A673 (cell line): Measurements from ENCODE around the gene LRRC4B. TPM values are rescaled to one million over a fixed set of nuclear protein-coding genes. Genes with fewer than 3 reads are reported as not detected.

Source experiments
- BruUV-seq: library from RNA; stranded (reverse); fragments of 400-500 nt; replicated peaks from 2 replicates; lab custom pipeline; 2021; lab: Mats Ljungman, UMichigan
- CTCF ChIA-PET: fragments of 300-600 bp; sonication (Branson Sonifier 250); formaldehyde crosslinking; loops from one replicate; lab custom pipeline; 2022; ENCODE audit warnings: antibody characterized with exemption; lab: Charles Lee
- POLR2A ChIA-PET: fragments of 300-600 bp; sonication (Branson Sonifier 250); formaldehyde crosslinking; loops from one replicate; lab custom pipeline; 2022; ENCODE audit warnings: antibody characterized with exemption; ENCODE audit not compliant: low non-redundant PET; lab: Charles Lee
- DNase-seq: peaks from one replicate; pipeline ENCODE4 v3.0.0-alpha.2; 2015; ENCODE audit warnings: low spot score
- H3K27ac ChIP-seq: fragments of 200-600 bp; sonication (generic); 2 replicates; pipeline ENCODE4 v1.5.1; 2016; ENCODE audit warnings: mixed run types, low read depth, mild to moderate bottlenecking, mixed read lengths, antibody characterized with exemption, low read length; ENCODE audit not compliant: poor library complexity, severe bottlenecking
- H3K27me3 ChIP-seq: fragments of 200-600 bp; sonication (generic); replicated peaks from 2 replicates; pipeline ENCODE4 v1.6.1; 2017; ENCODE audit warnings: mixed run types, low read depth, mild to moderate bottlenecking, mixed read lengths, antibody characterized with exemption, low read length; ENCODE audit not compliant: insufficient read depth, poor library complexity
- H3K36me3 ChIP-seq: fragments of 200-600 bp; sonication (generic); 2 replicates; pipeline ENCODE4 v1.6.1; 2016; ENCODE audit warnings: mixed run types, mild to moderate bottlenecking, mixed read lengths, antibody characterized with exemption, low read length; ENCODE audit not compliant: insufficient read depth, poor library complexity, severe bottlenecking
- H3K4me1 ChIP-seq: fragments of 200-600 bp; sonication (generic); 2 replicates; pipeline ENCODE4 v1.6.1; 2017; ENCODE audit warnings: mixed run types, mild to moderate bottlenecking, mixed read lengths, antibody characterized with exemption, low read length; ENCODE audit not compliant: insufficient read depth, poor library complexity, severe bottlenecking
- H3K4me3 ChIP-seq: fragments of 200-600 bp; sonication (generic); 2 replicates; pipeline ENCODE4 v1.5.1; 2016; ENCODE audit warnings: low read depth, mixed run types, mild to moderate bottlenecking, mixed read lengths, low read length; ENCODE audit not compliant: poor library complexity, severe bottlenecking
- H3K9me3 ChIP-seq: fragments of 200-600 bp; sonication (generic); 2 replicates; pipeline ENCODE4 v1.6.1; 2016; ENCODE audit warnings: mixed run types, low read depth, mild to moderate bottlenecking, mixed read lengths, antibody characterized with exemption, low read length; ENCODE audit not compliant: poor library complexity, severe bottlenecking
- EZH2 ChIP-seq: fragments of 200-600 bp; sonication (generic); IDR thresholded peaks from 2 replicates; pipeline ENCODE4 v1.6.1; 2017; ENCODE audit warnings: borderline replicate concordance, low read depth, mild to moderate bottlenecking, mixed read lengths, antibody characterized with exemption, low read length; ENCODE audit not compliant: poor library complexity, severe bottlenecking
- intact Hi-C: fragments of 100-400 bp; cut with micrococcal nuclease; formaldehyde crosslinking; loops from one replicate; pipeline ENCODE4 v1.10.0; 2022; ENCODE audit not compliant: unreplicated experiment
- total RNA-seq: library from RNA; stranded (reverse); gene quantifications from 2 replicates; pipeline ENCODE4 v1.2.3, GENCODE V29; 2021
- TF ChIP-seq, protein P1 (sequence below): fragments of 300-800, 200-600 bp; sonication (generic); conservative IDR thresholded peaks from 2 replicates; pipeline ENCODE4 v1.5.1; 2017; ENCODE audit warnings: low read depth, mild to moderate bottlenecking, antibody characterized with exemption, low read length, moderate library complexity, mixed read lengths

LRRC4B gene
- total RNA-seq, 1 experiment from 2014 or later, result 23.1 TPM

DNA sequence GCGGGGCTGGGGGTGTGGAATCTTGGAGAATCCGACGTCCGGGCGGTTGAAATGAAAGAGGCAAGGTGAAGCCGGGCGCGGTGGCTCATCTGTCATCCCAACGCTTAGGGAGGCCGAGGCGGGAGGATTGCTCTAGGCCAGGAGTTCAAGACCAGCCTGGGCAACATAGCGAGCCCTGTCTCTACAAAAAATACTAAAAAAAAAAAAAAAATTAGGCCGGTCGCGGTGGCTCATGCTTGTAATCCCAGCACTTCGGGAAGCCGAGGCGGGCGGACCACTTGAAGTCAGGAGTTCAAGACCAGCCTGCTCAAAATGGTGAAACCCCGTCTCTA lies 91.4 kb downstream of the LRRC4B start:
- no peak for DNase-seq
- H3K4me1 ChIP-seq, result no peaks in the 10 kb centered on the region
- peak overlapping the region; percentile 89 for H3K4me3 ChIP-seq
- TF ChIP-seq, protein P1, sequence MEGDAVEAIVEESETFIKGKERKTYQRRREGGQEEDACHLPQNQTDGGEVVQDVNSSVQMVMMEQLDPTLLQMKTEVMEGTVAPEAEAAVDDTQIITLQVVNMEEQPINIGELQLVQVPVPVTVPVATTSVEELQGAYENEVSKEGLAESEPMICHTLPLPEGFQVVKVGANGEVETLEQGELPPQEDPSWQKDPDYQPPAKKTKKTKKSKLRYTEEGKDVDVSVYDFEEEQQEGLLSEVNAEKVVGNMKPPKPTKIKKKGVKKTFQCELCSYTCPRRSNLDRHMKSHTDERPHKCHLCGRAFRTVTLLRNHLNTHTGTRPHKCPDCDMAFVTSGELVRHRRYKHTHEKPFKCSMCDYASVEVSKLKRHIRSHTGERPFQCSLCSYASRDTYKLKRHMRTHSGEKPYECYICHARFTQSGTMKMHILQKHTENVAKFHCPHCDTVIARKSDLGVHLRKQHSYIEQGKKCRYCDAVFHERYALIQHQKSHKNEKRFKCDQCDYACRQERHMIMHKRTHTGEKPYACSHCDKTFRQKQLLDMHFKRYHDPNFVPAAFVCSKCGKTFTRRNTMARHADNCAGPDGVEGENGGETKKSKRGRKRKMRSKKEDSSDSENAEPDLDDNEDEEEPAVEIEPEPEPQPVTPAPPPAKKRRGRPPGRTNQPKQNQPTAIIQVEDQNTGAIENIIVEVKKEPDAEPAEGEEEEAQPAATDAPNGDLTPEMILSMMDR, result no peak
- no peak for TF ChIP-seq EZH2
- BruUV-seq, result TSS peak; percentile 79
- H3K27me3 ChIP-seq, result no peaks in the 10 kb centered on the region
- H3K36me3 ChIP-seq, result peaks cover 32% of the 10 kb centered on the region
- no peaks in the 10 kb centered on the region for H3K9me3 ChIP-seq
- ChIA-PET CTCF (no interaction called here), POLR2A (no interaction called here)
- H3K27ac ChIP-seq, result peak overlapping the region; percentile 89
- intact Hi-C loops, result no loop called here

DNA sequence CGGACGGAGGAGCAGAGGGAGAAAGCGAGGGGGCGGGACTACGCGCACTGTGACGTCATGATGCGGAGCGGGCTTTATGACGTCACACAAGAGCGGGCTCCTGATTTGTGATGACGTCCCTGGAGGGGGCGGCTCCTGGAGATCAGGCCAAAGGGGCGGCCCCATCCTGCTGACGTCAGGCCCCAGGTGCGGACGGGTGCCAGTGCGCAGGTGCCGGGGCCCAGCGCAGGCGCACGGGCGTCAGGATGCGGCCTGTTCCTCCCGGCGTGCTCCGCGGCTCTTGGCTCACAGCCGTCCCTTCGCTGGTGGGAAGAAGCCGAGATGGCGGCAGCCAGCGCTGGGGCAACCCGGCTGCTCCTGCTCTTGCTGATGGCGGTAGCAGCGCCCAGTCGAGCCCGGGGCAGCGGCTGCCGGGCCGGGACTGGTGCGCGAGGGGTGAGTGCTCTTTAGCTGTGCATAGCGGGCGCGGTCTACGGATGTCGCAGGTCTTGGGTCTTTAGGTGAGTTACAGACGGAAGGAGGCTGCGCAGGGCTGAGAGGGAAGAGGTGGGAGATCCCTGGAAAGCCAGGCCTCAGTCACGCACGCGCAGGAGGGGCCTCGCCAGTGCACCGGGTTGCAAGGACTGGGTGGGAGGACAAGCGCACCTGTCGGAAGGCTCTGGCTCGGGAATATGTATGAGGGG lies 91.9 kb downstream of the LRRC4B start, which contains the start of the genes EMC10 and GARIN5A:
TSS of gene EMC10 (plus strand) at position 284 of the 683 bp plus-strand sequence. CDS start at position 322, 38 bp downstream.
TSS of gene GARIN5A (minus strand) at position 625 of the 683 bp plus-strand sequence. CDS start at position 165, 460 bp downstream.
- Histone ChIP-seq H3K27ac (peak within 1 kb of the TSS; percentile 89), H3K4me1 (no peaks in the 10 kb centered on the region), H3K9me3 (no peaks in the 10 kb centered on the region), H3K27me3 (no peaks in the 10 kb centered on the region), H3K36me3 (peaks cover 32% of the 10 kb centered on the region), H3K4me3 (peak within 1 kb of the TSS; percentile 89)
- POLR2A ChIA-PET, result no interaction called here
- TF ChIP-seq EZH2, result no peak
- TF ChIP-seq, protein P1, result no peak
- DNase-seq, result peak; percentile 95
- CTCF ChIA-PET, result no interaction called here
- intact Hi-C loops, result no loop called here
- no TSS peak for BruUV-seq

DNA sequence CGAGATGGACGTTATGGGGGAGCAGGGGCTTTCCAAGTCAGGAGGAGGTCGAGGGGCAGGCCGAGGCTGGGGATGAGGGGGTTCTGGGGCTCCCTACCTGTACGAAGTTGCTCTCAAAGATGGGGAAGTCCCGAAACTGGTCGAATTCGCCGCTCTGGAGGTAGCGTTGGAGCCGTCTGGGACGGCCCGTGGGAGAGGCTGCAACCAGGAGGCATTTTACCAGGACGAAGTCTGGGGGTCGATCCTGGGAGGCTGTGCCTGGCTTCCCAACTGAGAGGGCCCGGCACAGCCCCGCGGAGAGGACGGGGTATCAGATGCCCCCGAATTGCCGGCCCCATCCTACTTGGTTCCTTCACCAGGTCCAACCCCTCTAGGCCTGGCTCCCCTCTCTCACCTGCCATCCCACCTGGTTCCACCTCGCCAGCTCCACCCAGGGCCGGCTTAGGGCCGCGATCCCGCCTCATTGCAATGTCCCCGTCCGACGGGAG lies 92.5 kb downstream of the LRRC4B start:
- no TSS peak for BruUV-seq
- CTCF ChIA-PET, result no interaction called here

More for the DNA sequence above, 92.5 kb downstream of the LRRC4B start:
- POLR2A ChIA-PET, result no interaction called here
- Histone ChIP-seq H3K27me3 (no peaks in the 10 kb centered on the region), H3K9me3 (no peaks in the 10 kb centered on the region), H3K4me3 (peak overlapping the region; percentile 89), H3K4me1 (no peaks in the 10 kb centered on the region), H3K36me3 (peaks cover 29% of the 10 kb centered on the region), H3K27ac (peak overlapping the region; percentile 89)
- no peak for DNase-seq
- intact Hi-C loops, result no loop called here
- TF ChIP-seq, protein P1, result no peak
- no peak for TF ChIP-seq EZH2
